Measurements from ENCODE around the gene RAPGEF1.

GRCh38 chr9:131607591-131607990, 132.3 kb downstream of the RAPGEF1 start:
- no peak for TF ChIP-seq CTCF (IDR thresholded peaks at IDR 0.05)
- no peak for TF ChIP-seq POLR2A (IDR thresholded peaks at IDR 0.05)
- TF ChIP-seq POLR2AphosphoS5 (IDR thresholded peaks at IDR 0.05) = no peak
